Measurements from ENCODE around the gene GABBR2.

Gene GABBR2

GRCh38 chr9:98732801-98733200 is 24.1 kb upstream of the GABBR2 start:
- no peak for TF ChIP-seq TEAD4 (IDR thresholded peaks at IDR 0.05)
- TF ChIP-seq CEBPB (IDR thresholded peaks at IDR 0.05): no peak
- TF ChIP-seq MAX (IDR thresholded peaks at IDR 0.05): no peak
- no peak for TF ChIP-seq NFIC (IDR thresholded peaks at IDR 0.05)
- no peak for TF ChIP-seq TAF1 (IDR thresholded peaks at IDR 0.05; ENCODE audit: low read depth)
- TF ChIP-seq ZBTB7A (IDR thresholded peaks at IDR 0.05; ENCODE audit: low read depth): no peak
- no peak for TF ChIP-seq REST (IDR thresholded peaks at IDR 0.05; ENCODE audit: low read depth)
- TF ChIP-seq EP300 (IDR thresholded peaks at IDR 0.05; ENCODE audit: borderline replicate concordance): no peak
- no peak for TF ChIP-seq YY1 (IDR thresholded peaks at IDR 0.05; ENCODE audit: low read depth)
- TF ChIP-seq EGR1 (IDR thresholded peaks at IDR 0.05): no peak
- no peak for TF ChIP-seq CREB1 (IDR thresholded peaks at IDR 0.05; ENCODE audit: low read depth)
- no peak for TF ChIP-seq USF1 (IDR thresholded peaks at IDR 0.05)
- no peak for TF ChIP-seq FOXM1 (IDR thresholded peaks at IDR 0.05; ENCODE audit: borderline replicate concordance, low read depth)

- TF ChIP-seq CREB1 (IDR thresholded peaks at IDR 0.05; ENCODE audit: low read depth) (no peak), EP300 (IDR thresholded peaks at IDR 0.05; ENCODE audit: borderline replicate concordance) (no peak), MAX (IDR thresholded peaks at IDR 0.05) (no peak), EGR1 (IDR thresholded peaks at IDR 0.05) (no peak), CEBPB (IDR thresholded peaks at IDR 0.05) (no peak), YY1 (IDR thresholded peaks at IDR 0.05; ENCODE audit: low read depth) (no peak), REST (IDR thresholded peaks at IDR 0.05; ENCODE audit: low read depth) (no peak), TEAD4 (IDR thresholded peaks at IDR 0.05) (no peak), TAF1 (IDR thresholded peaks at IDR 0.05; ENCODE audit: low read depth) (no peak), USF1 (IDR thresholded peaks at IDR 0.05) (no peak), TCF12 (IDR thresholded peaks at IDR 0.05; ENCODE audit: low read depth) (no peak), RAD21 (IDR thresholded peaks at IDR 0.05; ENCODE audit: low read depth) (no peak), ZBTB7A (IDR thresholded peaks at IDR 0.05; ENCODE audit: low read depth) (no peak), FOXM1 (IDR thresholded peaks at IDR 0.05; ENCODE audit: borderline replicate concordance, low read depth) (no peak), NFIC (IDR thresholded peaks at IDR 0.05) (no peak)
Measured at GRCh38 chr9:98732091-98732490, 23.4 kb upstream of the GABBR2 start.

GRCh38 chr9:98730871-98731270 is 22.1 kb upstream of the GABBR2 start:
- TF ChIP-seq CREB1 (IDR thresholded peaks at IDR 0.05; ENCODE audit: low read depth) (no peak), TAF1 (IDR thresholded peaks at IDR 0.05; ENCODE audit: low read depth) (no peak)

GRCh38 chr9:98728500-98728899 is 19.8 kb upstream of the GABBR2 start:
- TF ChIP-seq CREB1 (IDR thresholded peaks at IDR 0.05; ENCODE audit: low read depth) (no peak), EGR1 (IDR thresholded peaks at IDR 0.05) (no peak), EP300 (IDR thresholded peaks at IDR 0.05; ENCODE audit: borderline replicate concordance) (no peak)

- no peak for TF ChIP-seq CEBPB (IDR thresholded peaks at IDR 0.05)
- TF ChIP-seq FOXM1 (IDR thresholded peaks at IDR 0.05; ENCODE audit: borderline replicate concordance, low read depth): no peak
- TF ChIP-seq ZBTB7A (IDR thresholded peaks at IDR 0.05; ENCODE audit: low read depth): no peak
- TF ChIP-seq YY1 (IDR thresholded peaks at IDR 0.05; ENCODE audit: low read depth): no peak
- no peak for TF ChIP-seq USF1 (IDR thresholded peaks at IDR 0.05)
Measured at GRCh38 chr9:98727428-98727827, 18.7 kb upstream of the GABBR2 start.

GRCh38 chr9:98726735-98727134 is 18.0 kb upstream of the GABBR2 start:
- TF ChIP-seq YY1 (IDR thresholded peaks at IDR 0.05; ENCODE audit: low read depth) (no peak), EGR1 (IDR thresholded peaks at IDR 0.05) (no peak)
